Colon (tissue), 2 donors: ENCODE results near the gene KEAP1.
A peak's percentile ranks its signal among the peaks of the same experiment; 100 is the strongest.

ENCODE experiments used
- FAIRE-seq: peaks from 2 replicates; lab custom pipeline; 2012; peaks lifted over from hg19 to GRCh38; lab: Jason Lieb, UNC
- donor health status: control.
- donor health status: control.

The KEAP1 gene

GRCh38 chr19:10449037-10449436 is 54.1 kb downstream of the KEAP1 start:
- no peak for FAIRE-seq

- FAIRE-seq = peak; percentile 49
Observed at GRCh38 chr19:10442698-10443097, 60.5 kb downstream of the KEAP1 start.

- FAIRE-seq = no peak
Observed at GRCh38 chr19:10439588-10439987, 63.6 kb downstream of the KEAP1 start.
